DND-41 (cell line): ENCODE results near the gene SLC16A11.
"Not testable (repeated sequence)": the region's sequence is repeated elsewhere in the genome, so short reads cannot be mapped to it uniquely, and the experiment has no call there.

Experiments used
- ATAC-seq: fragments of 200-7000 bp; cut with Tn5 transposase; 3 replicates; pipeline ENCODE4 v1.9.1; 2021; ENCODE audit warnings: low read depth; ENCODE audit not compliant: insufficient read depth
- DNase-seq: peaks from one replicate; pipeline ENCODE4 v3.0.0-alpha.2; 2020
- H2AFZ ChIP-seq: 2 replicates; pipeline ENCODE4 v1.6.0; 2012; ENCODE audit warnings: low read depth, low read length
- H3K27ac ChIP-seq: 2 replicates; pipeline ENCODE4 v1.5.1; 2012; ENCODE audit warnings: low read length, inconsistent platforms
- H3K27me3 ChIP-seq: fragments of 200-600 bp; sonication (generic); 2 replicates; pipeline ENCODE4 v1.6.0; 2012; ENCODE audit warnings: low read length, mild to moderate bottlenecking, inconsistent platforms; ENCODE audit not compliant: insufficient read depth, poor library complexity
- H3K36me3 ChIP-seq: 2 replicates; pipeline ENCODE4 v1.5.1; 2012; ENCODE audit warnings: low read length, inconsistent platforms; ENCODE audit not compliant: insufficient read depth
- H3K4me1 ChIP-seq: 2 replicates; pipeline ENCODE4 v1.5.1; 2012; ENCODE audit warnings: mild to moderate bottlenecking, low read length; ENCODE audit not compliant: insufficient read depth
- H3K4me2 ChIP-seq: 2 replicates; pipeline ENCODE4 v1.6.0; 2012; ENCODE audit warnings: mild to moderate bottlenecking, moderate library complexity, low read length, inconsistent platforms; ENCODE audit not compliant: insufficient read depth
- H3K4me3 ChIP-seq, 2 experiments: fragments of 200-600 bp in 1 of 2; shearing (Covaris generic) in 1 of 2; 2 replicates each; pipeline ENCODE4 v1.5.1; 2012 to 2016; ENCODE audit warnings: inconsistent platforms in 2 of 2, low read length in 2 of 2, mild to moderate bottlenecking in 2 of 2, low read depth in 1 of 2, moderate library complexity in 1 of 2
- H3K79me2 ChIP-seq: 2 replicates; pipeline ENCODE4 v1.6.0; 2012; ENCODE audit warnings: low read length, inconsistent platforms; ENCODE audit not compliant: insufficient read depth
- H3K9ac ChIP-seq: 2 replicates; pipeline ENCODE4 v1.6.0; 2012; ENCODE audit warnings: low read depth, mild to moderate bottlenecking, inconsistent platforms, low read length, moderate library complexity
- H3K9me3 ChIP-seq: 2 replicates; pipeline ENCODE4 v1.5.1; 2012; ENCODE audit warnings: low read length, moderate library complexity, mild to moderate bottlenecking, inconsistent platforms; ENCODE audit not compliant: insufficient read depth, severe bottlenecking
- H4K20me1 ChIP-seq: 2 replicates; pipeline ENCODE4 v1.6.0; 2012; ENCODE audit warnings: low read length; ENCODE audit not compliant: insufficient read depth
- EZH2 ChIP-seq: IDR thresholded peaks from 3 replicates; pipeline ENCODE4 v1.6.1; 2012; ENCODE audit warnings: borderline replicate concordance, low read depth, mild to moderate bottlenecking, moderate library complexity, low read length, inconsistent platforms; ENCODE audit not compliant: severe bottlenecking
- TF ChIP-seq, protein P1 (sequence below): IDR thresholded peaks from 2 replicates; pipeline ENCODE4 v1.5.1; 2012; ENCODE audit warnings: borderline replicate concordance, low read length, moderate library complexity, mild to moderate bottlenecking; ENCODE audit not compliant: poor library complexity, severe bottlenecking; ENCODE audit errors: extremely low read depth

SLC16A11 gene

DNA sequence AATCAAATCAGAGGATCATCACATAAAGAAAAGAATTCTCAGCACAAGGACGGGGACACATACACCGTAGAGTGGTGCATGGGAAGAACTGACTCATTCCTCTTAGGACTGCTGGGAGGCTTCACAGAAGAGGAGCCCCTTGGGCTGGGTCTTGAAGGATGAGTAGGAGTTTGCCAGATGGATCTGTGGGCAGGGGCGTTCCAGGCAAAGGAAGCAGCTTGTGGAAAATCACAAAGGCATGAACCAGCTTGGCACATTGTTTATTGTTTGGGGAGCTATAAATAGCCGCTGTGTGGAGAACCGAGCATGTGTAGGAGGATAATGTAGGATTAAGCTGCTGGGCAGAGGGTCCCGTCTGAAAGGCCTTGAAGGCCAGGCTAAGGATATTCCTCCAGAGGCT is 5.1 kb upstream of the SLC16A11 start:
- TF ChIP-seq, protein P1, sequence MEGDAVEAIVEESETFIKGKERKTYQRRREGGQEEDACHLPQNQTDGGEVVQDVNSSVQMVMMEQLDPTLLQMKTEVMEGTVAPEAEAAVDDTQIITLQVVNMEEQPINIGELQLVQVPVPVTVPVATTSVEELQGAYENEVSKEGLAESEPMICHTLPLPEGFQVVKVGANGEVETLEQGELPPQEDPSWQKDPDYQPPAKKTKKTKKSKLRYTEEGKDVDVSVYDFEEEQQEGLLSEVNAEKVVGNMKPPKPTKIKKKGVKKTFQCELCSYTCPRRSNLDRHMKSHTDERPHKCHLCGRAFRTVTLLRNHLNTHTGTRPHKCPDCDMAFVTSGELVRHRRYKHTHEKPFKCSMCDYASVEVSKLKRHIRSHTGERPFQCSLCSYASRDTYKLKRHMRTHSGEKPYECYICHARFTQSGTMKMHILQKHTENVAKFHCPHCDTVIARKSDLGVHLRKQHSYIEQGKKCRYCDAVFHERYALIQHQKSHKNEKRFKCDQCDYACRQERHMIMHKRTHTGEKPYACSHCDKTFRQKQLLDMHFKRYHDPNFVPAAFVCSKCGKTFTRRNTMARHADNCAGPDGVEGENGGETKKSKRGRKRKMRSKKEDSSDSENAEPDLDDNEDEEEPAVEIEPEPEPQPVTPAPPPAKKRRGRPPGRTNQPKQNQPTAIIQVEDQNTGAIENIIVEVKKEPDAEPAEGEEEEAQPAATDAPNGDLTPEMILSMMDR, result no peak
- no peak for TF ChIP-seq EZH2
- H3K4me1 ChIP-seq, result peaks cover 9% of the 10 kb centered on the region
- H3K4me3 ChIP-seq, result no peak overlapping the region
- H3K9me3 ChIP-seq, result no peaks in the 10 kb centered on the region
- H3K79me2 ChIP-seq, result no peaks in the 10 kb centered on the region
- ATAC-seq (no peak), DNase-seq (no peak)
- H4K20me1 ChIP-seq, result no peaks in the 10 kb centered on the region
- peaks cover 12% of the 10 kb centered on the region for H3K27me3 ChIP-seq
- no peak overlapping the region for H2AFZ ChIP-seq
- no peak overlapping the region for H3K27ac ChIP-seq
- H3K4me2 ChIP-seq, result no peak overlapping the region
- no peak overlapping the region for H3K9ac ChIP-seq
- no peaks in the 10 kb centered on the region for H3K36me3 ChIP-seq

DNA sequence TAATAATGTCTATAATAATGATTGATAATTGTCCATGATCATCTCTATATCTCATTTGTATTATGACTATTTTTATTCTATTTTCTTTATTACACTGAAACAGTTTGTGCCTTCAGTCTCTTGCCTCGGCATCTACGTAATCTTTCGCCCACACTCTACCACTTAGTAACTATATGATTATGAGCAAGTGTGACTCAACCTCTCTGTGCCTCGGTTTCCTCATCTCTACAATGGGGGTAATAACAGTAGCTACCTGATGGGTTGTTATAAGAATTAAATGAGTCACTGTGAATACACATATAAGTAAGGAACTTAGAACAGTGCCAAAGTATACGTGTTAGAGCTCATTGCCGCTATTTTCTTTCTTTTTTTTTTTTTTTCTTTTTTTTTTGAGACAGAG is 3.7 kb upstream of the SLC16A11 start:
- Histone ChIP-seq H3K27ac (no peak overlapping the region), H3K4me3 (no peak overlapping the region), H3K79me2 (no peaks in the 10 kb centered on the region), H3K4me2 (no peak overlapping the region), H3K27me3 (peaks cover 12% of the 10 kb centered on the region), H3K9ac (no peak overlapping the region), H3K36me3 (no peaks in the 10 kb centered on the region), H3K4me1 (peaks cover 9% of the 10 kb centered on the region), H2AFZ (no peak overlapping the region), H4K20me1 (no peaks in the 10 kb centered on the region), H3K9me3 (no peaks in the 10 kb centered on the region)
- ATAC-seq (no peak), DNase-seq (no peak)
- no peak for TF ChIP-seq EZH2
- TF ChIP-seq, protein P1, result no peak

DNA sequence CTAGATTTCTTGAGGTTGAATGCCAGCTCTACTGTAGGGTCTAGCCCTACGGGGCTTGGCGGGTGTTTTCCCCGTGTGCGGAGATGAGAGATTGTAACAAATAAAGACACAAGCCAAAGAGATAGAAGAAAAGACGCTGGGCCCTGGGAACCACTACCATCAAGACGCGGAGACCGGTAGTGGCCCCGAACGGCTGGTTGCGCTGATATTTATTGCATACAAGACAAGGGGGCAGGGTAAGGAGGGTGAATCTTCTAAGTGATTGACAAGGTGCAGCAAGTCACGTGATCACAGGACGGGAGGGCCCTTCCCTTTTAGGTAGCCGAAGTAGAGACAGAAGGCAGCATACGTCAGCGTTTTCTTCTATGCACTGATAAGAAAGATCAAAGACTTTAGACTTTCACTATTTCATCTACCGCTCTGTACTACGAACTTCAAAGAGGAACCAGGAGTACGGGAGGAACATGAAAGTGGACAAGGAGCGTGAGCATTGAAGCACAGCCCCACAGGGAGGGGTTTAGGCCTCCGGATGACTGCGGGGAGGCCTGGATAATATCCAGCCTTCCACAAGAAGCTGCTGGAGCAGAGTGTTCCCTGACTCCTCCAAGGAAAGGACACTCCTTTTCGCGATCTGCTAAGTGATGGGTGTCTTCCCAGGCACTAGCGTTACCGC is 3.0 kb upstream of the SLC16A11 start:
- H2AFZ ChIP-seq, H4K20me1 ChIP-seq, H3K4me1 ChIP-seq, H3K4me3 ChIP-seq, ATAC-seq, H3K4me2 ChIP-seq, H3K27ac ChIP-seq, H3K9me3 ChIP-seq, H3K9ac ChIP-seq, DNase-seq, H3K36me3 ChIP-seq, H3K79me2 ChIP-seq: not testable (repeated sequence)
- H3K27me3 ChIP-seq, result peaks cover 12% of the 10 kb centered on the region

DNA sequence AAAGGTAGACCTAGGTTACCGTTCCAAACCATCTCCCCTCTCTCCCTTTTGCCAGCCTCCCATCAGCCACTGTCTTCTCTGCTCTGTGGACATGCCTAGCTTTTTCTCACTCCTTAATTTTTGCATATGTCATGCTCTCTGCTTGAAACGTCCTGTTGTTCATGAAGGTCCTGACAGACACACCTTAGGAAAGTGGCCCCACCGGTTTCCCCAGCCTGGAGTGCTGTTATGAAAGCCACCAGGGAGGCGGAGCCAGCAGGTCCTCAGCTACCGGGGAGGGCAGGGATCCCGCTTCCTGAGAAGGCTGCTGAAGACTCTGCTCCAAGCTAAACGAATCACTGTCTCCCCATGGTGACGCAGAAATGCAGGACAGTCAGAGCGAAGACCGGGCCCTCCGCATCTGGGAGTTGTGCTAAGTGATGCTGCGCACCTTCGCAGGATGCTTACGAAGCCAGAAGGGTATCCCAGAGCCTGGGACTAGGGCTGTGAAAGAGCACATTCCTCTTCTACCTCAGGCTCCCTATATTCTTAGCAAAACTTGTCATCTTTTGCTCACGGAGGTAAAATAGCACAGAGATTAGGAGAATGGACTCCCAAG is 2.3 kb upstream of the SLC16A11 start:
- peak overlapping the region; percentile 13; the same call in 1 of the 2 replicates for H3K4me2 ChIP-seq
- no peaks in the 10 kb centered on the region for H3K79me2 ChIP-seq
- H3K9me3 ChIP-seq, result no peaks in the 10 kb centered on the region
- no peaks in the 10 kb centered on the region for H4K20me1 ChIP-seq
- no peak overlapping the region for H3K27ac ChIP-seq
- H3K9ac ChIP-seq, result no peak overlapping the region
- TF ChIP-seq EZH2, result no peak
- peaks cover 9% of the 10 kb centered on the region for H3K4me1 ChIP-seq
- H3K36me3 ChIP-seq, result no peaks in the 10 kb centered on the region
- no peak overlapping the region for H2AFZ ChIP-seq
- ATAC-seq (0 out of 3 replicates have a peak, but pooled peaks have one; percentile 26), DNase-seq (no peak)
- H3K4me3 ChIP-seq, result no peak overlapping the region
- peaks cover 12% of the 10 kb centered on the region for H3K27me3 ChIP-seq
